Heart left ventricle (tissue), 16 donors: Measurements from ENCODE around the gene CSMD2. TPM values are rescaled to one million over a fixed set of nuclear protein-coding genes. Genes with fewer than 3 reads are reported as not detected.

Experiments used
- ATAC-seq, 4 donors: fragments of 200-7000 bp; cut with Tn5 transposase; one replicate each; pipeline ENCODE4 v1.9.1; 2020 to 2022; ENCODE audit warnings: moderate library complexity in 4 of 4, mild to moderate bottlenecking in 3 of 4, moderate number of reproducible peaks in 1 of 4
- DNase-seq, 5 donors: peaks; one replicate each; pipeline ENCODE4 v3.0.0-alpha.2; 2020
- H3K27ac ChIP-seq, 12 donors: fragments of 200-600 bp; sonication (generic) in 4 of 12; one replicate each; pipeline versions ENCODE4 v1.5.0 to v1.8.0; 2016 to 2022; ENCODE audit warnings: mild to moderate bottlenecking in 2 of 12
- H3K27me3 ChIP-seq, 9 donors: fragments of 200-600 bp; sonication (generic) in 2 of 9; one replicate each; pipeline versions ENCODE4 v1.5.1 to v1.8.0; 2016 to 2022; ENCODE audit warnings: mild to moderate bottlenecking in 3 of 9
- H3K36me3 ChIP-seq, 9 donors: fragments of 200-600 bp; sonication (generic) in 2 of 9; one replicate each; pipeline versions ENCODE4 v1.5.0 to v1.8.0; 2018 to 2022; ENCODE audit warnings: mild to moderate bottlenecking in 2 of 9
- H3K4me1 ChIP-seq, 12 donors: fragments of 200-600 bp; sonication (generic) in 4 of 12; one replicate each; pipeline versions ENCODE4 v1.5.0 to v1.8.0; 2016 to 2022; ENCODE audit warnings: mild to moderate bottlenecking in 3 of 12
- H3K4me3 ChIP-seq, 12 donors: fragments of 200-600 bp; sonication (generic) in 4 of 12; one replicate each; pipeline versions ENCODE4 v1.5.0 to v1.8.0; 2017 to 2022; ENCODE audit warnings: mild to moderate bottlenecking in 9 of 12, moderate library complexity in 4 of 12
- H3K9me3 ChIP-seq, 12 donors: fragments of 200-600 bp; sonication (generic) in 4 of 12; one replicate each; pipeline versions ENCODE4 v1.5.0 to v1.8.0; 2016 to 2022; ENCODE audit warnings: mild to moderate bottlenecking in 1 of 12
- POLR2A ChIP-seq, 2 donors: fragments of 450-650 bp; IDR thresholded peaks; one replicate each; pipeline ENCODE4 v1.6.1; 2017; ENCODE audit warnings: antibody characterized with exemption in 2 of 2, mild to moderate bottlenecking in 2 of 2, moderate library complexity in 2 of 2
- WGBS, 4 donors: extraction: QIAGEN DNeasy Blood & Tissue Kit in 2 of 4; methylation state at CpG; one replicate each; pipeline versions ENCODE4 v1.1.5 to v1.1.7; 2013 to 2018; 5-methylcytosine and 5-hydroxymethylcytosine counted together
- intact Hi-C, 10 donors: fragments of 100-400 bp; cut with DNase I; formaldehyde crosslinking; loops; one replicate each; pipeline versions ENCODE4 v1.11.1 to v1.14.2; 2022
- polyA plus RNA-seq, 2 donors: library from polyadenylated mRNA; stranded (reverse); fragments of 200-250 nt; gene quantifications; one replicate each; pipeline ENCODE4 v1.2.3, GENCODE V29; 2013
- total RNA-seq, 9 donors: library from RNA; depleted of rRNA in 2 of 9; stranded (reverse); fragments of >200 nt in 2 of 9; fragmentation: NEBNext Ultra II Directional in 3 of 9; extraction: Animal tissue kit (Norgen Biotek cat#: 25700) in 3 of 9; gene quantifications; one replicate each; pipeline versions ENCODE4 v1.1.0 to v1.2.4, GENCODE V29; 2016 to 2023
- TF ChIP-seq, protein P1 (sequence below), 12 donors: fragments of 200-600 bp; sonication (generic) in 4 of 12; IDR thresholded peaks; one replicate each; pipeline versions ENCODE4 v1.5.0 to v1.8.0; 2018 to 2022; ENCODE audit warnings: antibody characterized with exemption in 12 of 12, mild to moderate bottlenecking in 5 of 12
- donor health status: ischemic (EF 13 %, LVEDD 7.1; RV severe dilation, severe dysfunction).
- donor health status: healthy with polysubstance abuse.
- donor health status: DM: no; HTN: yes; CAD: no.
- donor health status: DM: no; HTN: no; CAD: no.
- donor health status: ischemic (EF 25% LVEDD 6.9; RV normal size, moderate dysfunction).
- donor health status: ischemic (EF 25% LVEDD 5.7; RV mildly dilated, moderate dysfunction).
- donor health status: healthy.
- donor health status: DM: yes; HTN: yes; CAD: no.
- donor health status: ischemic (EF 35%, LVEDD 5.7; RV mildly dilated, moderate dysfunction).
- donor health status: nonischemic (EF 11% LVEDD 7.7; RV severe dilation, severe dysfunction).
- donor health status: DM: yes; HTN: yes; CAD: no.
- donor health status: PGD.
- donor health status: ischemic (EF 29% LVEDD 5.4; RV normal size, mild dysfunction).
- donor health status: nonischemic (EF 23%, LVEDD 6.1; RV moderate dilation, normal function).

The CSMD2 gene
- total and polyA plus RNA-seq, 11 donors: 0.02 to 0.79 (median 0.22) TPM

DNA sequence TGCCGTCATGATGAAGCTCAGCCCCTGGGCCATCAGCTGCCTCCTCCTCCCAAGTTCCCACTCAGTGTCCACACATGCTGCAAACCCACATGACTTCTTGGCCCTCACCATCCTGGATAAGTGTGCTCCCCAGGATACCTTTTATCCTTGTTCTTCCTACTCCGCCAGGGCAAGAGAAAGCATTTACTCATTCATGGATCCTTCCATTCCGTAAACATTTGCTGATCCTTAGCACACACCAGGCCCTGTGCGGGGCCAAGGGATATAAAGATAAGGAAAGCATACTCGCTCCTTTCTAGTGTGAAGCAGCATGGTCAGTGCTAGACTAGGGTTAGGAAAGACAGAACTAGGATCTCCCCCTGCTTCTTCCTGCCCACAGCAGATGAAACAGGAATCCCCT lies 423.3 kb downstream of the CSMD2 start:
- WGBS, 4 donors: 82 to 92% (median 86%) methylated on average over 5 of the region's 5 CpGs
- DNase-seq (no peak), ATAC-seq (no peak)
- no peak overlapping the region for H3K27ac ChIP-seq
- H3K9me3 ChIP-seq: no peaks in the 10 kb centered on the region
- H3K4me3 ChIP-seq: no peak overlapping the region
- intact Hi-C loops: loop anchor here in 1 of 10 donors (5.0 kb wide), 1 partner anchor 371 kb away; no protein-coding TSS in a partner anchor
- H3K4me1 ChIP-seq: peaks cover 0 to 8% (median 0%) of the 10 kb centered on the region in 12 donors
- H3K27me3 ChIP-seq: peaks cover 0 to 4% (median 0%) of the 10 kb centered on the region in 9 donors
- no peaks in the 10 kb centered on the region for H3K36me3 ChIP-seq
- TF ChIP-seq, protein P1, sequence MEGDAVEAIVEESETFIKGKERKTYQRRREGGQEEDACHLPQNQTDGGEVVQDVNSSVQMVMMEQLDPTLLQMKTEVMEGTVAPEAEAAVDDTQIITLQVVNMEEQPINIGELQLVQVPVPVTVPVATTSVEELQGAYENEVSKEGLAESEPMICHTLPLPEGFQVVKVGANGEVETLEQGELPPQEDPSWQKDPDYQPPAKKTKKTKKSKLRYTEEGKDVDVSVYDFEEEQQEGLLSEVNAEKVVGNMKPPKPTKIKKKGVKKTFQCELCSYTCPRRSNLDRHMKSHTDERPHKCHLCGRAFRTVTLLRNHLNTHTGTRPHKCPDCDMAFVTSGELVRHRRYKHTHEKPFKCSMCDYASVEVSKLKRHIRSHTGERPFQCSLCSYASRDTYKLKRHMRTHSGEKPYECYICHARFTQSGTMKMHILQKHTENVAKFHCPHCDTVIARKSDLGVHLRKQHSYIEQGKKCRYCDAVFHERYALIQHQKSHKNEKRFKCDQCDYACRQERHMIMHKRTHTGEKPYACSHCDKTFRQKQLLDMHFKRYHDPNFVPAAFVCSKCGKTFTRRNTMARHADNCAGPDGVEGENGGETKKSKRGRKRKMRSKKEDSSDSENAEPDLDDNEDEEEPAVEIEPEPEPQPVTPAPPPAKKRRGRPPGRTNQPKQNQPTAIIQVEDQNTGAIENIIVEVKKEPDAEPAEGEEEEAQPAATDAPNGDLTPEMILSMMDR (IDR thresholded peaks at IDR 0.05): no peak
- no peak for TF ChIP-seq POLR2A (IDR thresholded peaks at IDR 0.05)

DNA sequence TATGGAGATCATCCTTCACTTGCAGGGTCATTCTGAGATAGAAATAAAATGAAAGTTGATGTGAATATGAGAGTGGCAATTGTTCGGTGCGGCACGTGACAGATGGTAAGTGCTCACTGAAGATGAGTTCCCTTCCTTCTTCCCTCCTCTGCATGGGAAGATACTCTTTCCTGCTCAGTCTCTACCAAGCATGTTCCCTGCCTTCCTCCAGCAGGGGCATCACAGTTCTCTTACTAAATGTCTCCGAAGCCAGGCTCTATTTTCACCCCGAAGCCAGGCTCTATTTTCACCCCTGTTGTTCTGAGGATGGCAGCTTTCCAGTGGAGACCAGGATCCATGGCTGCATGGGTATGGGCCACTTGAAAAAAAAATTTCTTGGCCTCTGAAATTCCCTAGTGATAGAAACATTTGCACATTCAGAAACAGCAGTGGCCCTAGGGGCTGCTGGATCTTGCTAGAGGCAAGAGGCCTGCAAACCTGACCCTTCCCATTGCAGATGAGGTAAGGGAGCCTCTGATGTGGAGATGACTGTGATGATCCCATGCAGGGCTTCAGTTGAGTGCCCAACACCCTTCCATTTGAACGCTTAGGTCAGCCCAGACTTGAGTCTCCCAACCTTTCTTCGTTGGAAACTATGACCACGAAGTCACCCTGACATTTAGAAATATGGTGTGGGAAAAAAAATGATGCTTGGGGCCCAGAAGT lies 424.8 kb downstream of the CSMD2 start:
- Histone ChIP-seq H3K4me3 (no peak overlapping the region), H3K4me1 (peaks cover 0 to 8% (median 0%) of the 10 kb centered on the region in 12 donors), H3K27me3 (peaks cover 0 to 4% (median 0%) of the 10 kb centered on the region in 9 donors), H3K36me3 (no peaks in the 10 kb centered on the region), H3K9me3 (no peaks in the 10 kb centered on the region), H3K27ac (no peak overlapping the region)
- DNase-seq (no peak), ATAC-seq (no peak)
- WGBS, 4 donors: 71 to 83% (median 75%) methylated on average over 8 of the region's 8 CpGs
- TF ChIP-seq, protein P1 (IDR thresholded peaks at IDR 0.05): no peak
- no peak for TF ChIP-seq POLR2A (IDR thresholded peaks at IDR 0.05)
- intact Hi-C loops: loop anchor here in 1 of 10 donors (5.0 kb wide), 1 partner anchor 372 kb away; no protein-coding TSS in a partner anchor

- Histone ChIP-seq H3K4me1 (peaks cover 0 to 8% (median 0%) of the 10 kb centered on the region in 12 donors), H3K36me3 (no peaks in the 10 kb centered on the region), H3K9me3 (no peaks in the 10 kb centered on the region), H3K27ac (no peak overlapping the region), H3K27me3 (peaks cover 0 to 4% (median 0%) of the 10 kb centered on the region in 9 donors), H3K4me3 (no peak overlapping the region)
- 85 to 93% (median 86%) methylated on average over 12 of the region's 12 CpGs for WGBS, 4 donors
- intact Hi-C loops: loop anchor here in 5 of 10 donors (5.0 to 10.0 kb wide), 6 partner anchors 276 to 1006 kb away; partner anchors contain the start of gene CSMD2 (in 2 of the 5)
- ATAC-seq: no peak
- TF ChIP-seq, protein P1 (IDR thresholded peaks at IDR 0.05): no peak
- no peak for TF ChIP-seq POLR2A (IDR thresholded peaks at IDR 0.05)
- no peak for DNase-seq
Observed at GRCh38 chr1:33738976-33739375, 426.1 kb downstream of the CSMD2 start.

DNA sequence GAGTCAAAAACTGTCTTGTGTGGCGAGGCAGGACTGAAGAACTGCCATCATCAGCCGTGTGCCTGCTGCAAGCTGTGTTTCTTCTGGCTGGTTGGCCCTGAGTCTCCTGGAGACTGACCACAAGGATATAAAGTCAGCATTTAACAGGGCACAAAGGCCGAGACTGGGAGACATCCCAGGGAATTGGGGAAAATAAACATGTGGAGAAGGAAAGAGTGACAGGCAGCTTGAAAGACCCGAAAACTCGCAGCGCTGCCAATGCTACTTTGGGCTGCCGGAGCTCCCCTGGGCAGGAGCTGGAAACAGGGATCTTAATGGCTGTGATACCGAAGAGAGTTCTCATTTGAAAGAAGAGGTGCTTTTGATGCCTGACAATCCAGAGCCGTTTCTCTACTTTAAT lies 426.5 kb downstream of the CSMD2 start:
- 74 to 86% (median 77%) methylated on average over 9 of the region's 9 CpGs for WGBS, 4 donors
- H3K9me3 ChIP-seq: no peaks in the 10 kb centered on the region
- no peak overlapping the region for H3K4me3 ChIP-seq
- H3K36me3 ChIP-seq: no peaks in the 10 kb centered on the region
- DNase-seq (no peak), ATAC-seq (no peak)
- intact Hi-C loops: loop anchor here in 5 of 10 donors (5.0 to 10.0 kb wide), 6 partner anchors 276 to 1006 kb away; partner anchors contain the start of gene CSMD2 (in 2 of the 5)
- peaks cover 0 to 8% (median 0%) of the 10 kb centered on the region in 12 donors for H3K4me1 ChIP-seq
- H3K27me3 ChIP-seq: peaks cover 0 to under 1% (median 0%) of the 10 kb centered on the region in 9 donors
- TF ChIP-seq, protein P1 (IDR thresholded peaks at IDR 0.05): no peak
- TF ChIP-seq POLR2A (IDR thresholded peaks at IDR 0.05): no peak
- H3K27ac ChIP-seq: no peak overlapping the region
